Measurements from ENCODE around the gene SLC25A38. TPM values are rescaled to one million over a fixed set of nuclear protein-coding genes. Genes with fewer than 3 reads are reported as not detected.

Gene SLC25A38
- total and polyA plus RNA-seq, 9 of the 15 experiments (the other 6 are each of a cell fraction or from before 2014, with no cell fraction given) = 13.5 to 51.1 (median 30.6) TPM

- TF ChIP-seq PCBP1 (IDR thresholded peaks at IDR 0.05; ENCODE audit: low read depth, low read length, poor library complexity, severe bottlenecking) = peak; percentile 89
- no peak; the same call in none of the 2 replicates for TF ChIP-seq NFRKB (IDR thresholded peaks at IDR 0.05; ENCODE audit: low read depth)
- peak; percentile 47 for TF ChIP-seq SP2 (IDR thresholded peaks at IDR 0.05; ENCODE audit: extremely low read depth, low read depth, low read length, poor library complexity, severe bottlenecking)
- TF ChIP-seq USF1 (CRISPR knock-in tag; IDR thresholded peaks at IDR 0.05) = peak; percentile 79
- peak; percentile 70 to 76 for TF ChIP-seq E2F6 (IDR thresholded peaks at IDR 0.05; ENCODE audit: borderline replicate concordance in 1 of 2, extremely low read depth in 1 of 2, insufficient read depth in 1 of 2, insufficient read length in 1 of 2, low read depth in 1 of 2, low read length in 1 of 2, poor library complexity in 1 of 2, severe bottlenecking in 1 of 2)
- TF ChIP-seq EGR1 (conservative IDR thresholded peaks at IDR 0.05) = 0 out of 2 replicates have a peak, but pooled peaks have one; percentile 32
- TF ChIP-seq POLR2AphosphoS5 (IDR thresholded peaks at IDR 0.05; ENCODE audit: control insufficient read depth, insufficient read depth, low read depth, low read length) = peak; percentile 77
- peak; percentile 96 for TF ChIP-seq SAP30 (IDR thresholded peaks at IDR 0.05; ENCODE audit: borderline replicate concordance, insufficient read depth, low read depth, low read length, poor library complexity, severe bottlenecking)
- TF ChIP-seq ZBTB7A (IDR thresholded peaks at IDR 0.05; ENCODE audit: borderline replicate concordance, control insufficient read depth, low read depth, low read length) = peak; percentile 27; the same call in 1 of the 2 replicates
- no peak for TF ChIP-seq ZBTB40 (IDR thresholded peaks at IDR 0.05)
- TF ChIP-seq ZBTB40 (CRISPR knock-in tag; IDR thresholded peaks at IDR 0.05) = 0 out of 2 replicates have a peak, but pooled peaks have one; percentile 29
- TF ChIP-seq CTBP1 (IDR thresholded peaks at IDR 0.05; ENCODE audit: borderline replicate concordance) = peak; percentile 80
- TF ChIP-seq MYC (IDR thresholded peaks at IDR 0.05; ENCODE audit: low read depth, low read length) = peak; percentile 92
- peak; percentile 91 for TF ChIP-seq MYC (CRISPR knock-in tag; IDR thresholded peaks at IDR 0.05; ENCODE audit: borderline replicate concordance, low read depth)
Measured at GRCh38 chr3:39383881-39384664, 903 bp downstream of the SLC25A38 start (continued).

Measured in K562 (cell line).